Measurements from ENCODE around the gene SMC6. TPM values are rescaled to one million over a fixed set of nuclear protein-coding genes. Genes with fewer than 3 reads are reported as not detected.

SMC6 gene
- total RNA-seq, 1 experiment from 2014 or later = 40.3 TPM

- no peak overlapping the region for H3K4me2 ChIP-seq (ENCODE audit: insufficient read depth, insufficient read length, low read length)
- no peaks in the 10 kb centered on the region for H3K9me3 ChIP-seq (ENCODE audit: control insufficient read depth, low read depth, low read length)
- H3K4me1 ChIP-seq (ENCODE audit: insufficient read depth, low read length) = no peaks in the 10 kb centered on the region
- H4K8ac ChIP-seq (replicated peaks; ENCODE audit: insufficient read length, low read depth, low read length) = no peak overlapping the region
- no peak overlapping the region for H2BK15ac ChIP-seq (ENCODE audit: low read depth, low read length)
- H3K27ac Mint-ChIP-seq = no peak overlapping the region
- no peaks in the 10 kb centered on the region for H3K23me2 ChIP-seq (ENCODE audit: insufficient read length, low read depth, low read length, poor library complexity, severe bottlenecking)
- no peak overlapping the region for H3K9ac ChIP-seq (ENCODE audit: extremely low read depth, insufficient read length, low read length)
- H3K36me3 Mint-ChIP-seq (ENCODE audit: insufficient read depth in 1 of 3, low read depth in 3 of 3) = peaks cover 23 to 51% (median 51%) of the 10 kb centered on the region in 3 experiments; a peak in 6 of 7 replicates
- H3K4ac ChIP-seq (ENCODE audit: low read depth, low read length) = no peak overlapping the region
- H2AK5ac ChIP-seq (ENCODE audit: insufficient read length, low read length) = no peak overlapping the region
- no peak overlapping the region for H3K27ac ChIP-seq (ENCODE audit: insufficient read length, low read depth, low read length)
- no peak overlapping the region for H3K56ac ChIP-seq (ENCODE audit: insufficient read length, low read depth, low read length)
- H3K27me3 Mint-ChIP-seq (ENCODE audit: low read depth) = no peaks in the 10 kb centered on the region
- no peak overlapping the region for H3K4me3 Mint-ChIP-seq
- no peaks in the 10 kb centered on the region for H3K79me2 ChIP-seq (ENCODE audit: insufficient read depth, low read length)
- no peak overlapping the region for H4K91ac ChIP-seq (ENCODE audit: insufficient read length, low read depth, low read length)
- no peak overlapping the region for H3K23ac ChIP-seq (ENCODE audit: insufficient read length, low read depth, low read length)
- H2BK5ac ChIP-seq (ENCODE audit: insufficient read length, low read length) = no peak overlapping the region
- H2BK120ac ChIP-seq (ENCODE audit: low read depth, low read length, poor library complexity, severe bottlenecking) = no peak overlapping the region
- no peak overlapping the region for H3T11ph ChIP-seq (ENCODE audit: low read length)
- DNase-seq = no peak
- TF ChIP-seq CTCF (conservative IDR thresholded peaks at IDR 0.05) = no peak
- no peak overlapping the region for H2BK20ac ChIP-seq (ENCODE audit: low read depth, low read length, poor library complexity, severe bottlenecking)
- H4K5ac ChIP-seq (ENCODE audit: insufficient read length, low read depth, low read length) = no peak overlapping the region
- no peaks in the 10 kb centered on the region for H3K79me1 ChIP-seq (ENCODE audit: insufficient read depth, low read depth, low read length, poor library complexity, severe bottlenecking)
- H2AFZ ChIP-seq (ENCODE audit: low read length) = no peak overlapping the region
- H3K9me3 Mint-ChIP-seq = no peaks in the 10 kb centered on the region
- H2BK12ac ChIP-seq (ENCODE audit: insufficient read length, low read depth, low read length) = no peak overlapping the region
- no peak overlapping the region for H3K14ac ChIP-seq (ENCODE audit: insufficient read depth, low read length)
- H4K20me1 ChIP-seq (ENCODE audit: control insufficient read depth, insufficient read depth, insufficient read length) = no peaks in the 10 kb centered on the region
- no peaks in the 10 kb centered on the region for H3K27me3 ChIP-seq (ENCODE audit: insufficient read depth, low read length)
- H3K4me1 Mint-ChIP-seq = no peaks in the 10 kb centered on the region
- no CpG with 5 or more reads among the region's 1 CpG for WGBS (ENCODE audit: extremely low coverage, insufficient read length, low lambda C conversion rate)
- no peak overlapping the region for H3K18ac ChIP-seq (ENCODE audit: insufficient read length, low read depth, low read length)
Observed at GRCh38 chr2:17664534-17664933, 89.1 kb downstream of the SMC6 start.
